AG10803 (cell line): Measurements from ENCODE around the gene CNTNAP2.

ENCODE experiments used
- DNase-seq: peaks from one replicate; pipeline ENCODE4 v3.0.0; 2010; ENCODE audit warnings: low read depth
- H3K4me3 ChIP-seq: 2 replicates; pipeline ENCODE4 v1.5.1; 2011; ENCODE audit warnings: mild to moderate bottlenecking, low read length, control low read depth
- CTCF ChIP-seq: conservative IDR thresholded peaks from 2 replicates; pipeline ENCODE4 v1.5.1; 2011; ENCODE audit warnings: mild to moderate bottlenecking, low read length, control low read depth, inconsistent platforms

Gene CNTNAP2

GRCh38 chr7:148095066-148095465 lies 1978.5 kb downstream of the CNTNAP2 start:
- no peak for TF ChIP-seq CTCF
- no peak overlapping the region for H3K4me3 ChIP-seq
- no peak for DNase-seq

- no peak for TF ChIP-seq CTCF
- no peak overlapping the region for H3K4me3 ChIP-seq
- DNase-seq, result no peak
Observed at GRCh38 chr7:148104136-148104716, 1987.6 kb downstream of the CNTNAP2 start.

- no peak for TF ChIP-seq CTCF
- no peak for DNase-seq
- no peak overlapping the region for H3K4me3 ChIP-seq
Observed at GRCh38 chr7:148104924-148105323, 1988.3 kb downstream of the CNTNAP2 start.

GRCh38 chr7:148105853-148106252 lies 1989.3 kb downstream of the CNTNAP2 start:
- no peak overlapping the region for H3K4me3 ChIP-seq
- DNase-seq, result no peak
- no peak for TF ChIP-seq CTCF

GRCh38 chr7:148107443-148108127 lies 1991.0 kb downstream of the CNTNAP2 start:
- no peak for TF ChIP-seq CTCF
- no peak overlapping the region for H3K4me3 ChIP-seq
- DNase-seq, result no peak

- no peak for DNase-seq
- H3K4me3 ChIP-seq, result no peak overlapping the region
- TF ChIP-seq CTCF, result no peak
Observed at GRCh38 chr7:148108381-148108780, 1991.8 kb downstream of the CNTNAP2 start.
